ENCODE data around the gene CXorf49B.

DNA sequence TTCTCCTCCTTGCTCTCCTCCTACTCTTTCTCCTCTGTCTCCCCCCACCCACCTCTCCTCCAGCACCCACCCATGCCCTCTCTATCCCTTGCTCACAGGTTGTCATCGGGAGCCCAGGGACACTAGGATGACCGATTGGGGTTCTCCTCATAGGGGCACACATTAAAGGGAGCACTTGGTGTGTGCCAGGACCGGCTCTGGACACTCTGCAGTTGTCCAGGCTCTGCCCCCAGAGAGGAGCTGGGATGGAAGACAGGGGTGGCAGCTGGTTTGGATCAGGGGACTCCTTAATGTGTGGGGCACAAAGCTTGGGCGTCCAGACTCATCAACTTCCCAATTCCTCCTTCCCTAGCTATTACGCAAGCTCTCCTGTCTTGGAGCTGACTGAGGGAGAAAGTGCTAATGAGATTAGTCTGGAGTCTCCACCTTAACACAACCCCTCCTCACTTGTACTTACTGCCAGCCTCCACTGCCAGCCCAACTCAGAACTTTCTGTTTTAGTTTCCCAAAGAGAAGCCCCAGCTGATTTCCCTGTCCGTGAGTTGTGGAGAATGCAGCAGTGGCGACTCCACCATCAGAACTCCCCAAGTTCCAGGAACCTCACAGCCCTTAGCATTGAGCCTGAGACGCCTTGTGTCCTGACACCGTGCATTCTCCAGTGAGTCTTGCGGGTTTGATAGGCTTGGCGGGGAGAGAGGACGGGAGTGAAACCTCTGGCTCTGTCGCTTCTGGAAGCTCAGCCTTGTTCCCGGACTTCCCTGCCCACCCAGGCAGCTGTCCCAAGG lies 52.2 kb downstream of the CXorf49B start:
- TF ChIP-seq, protein P1, sequence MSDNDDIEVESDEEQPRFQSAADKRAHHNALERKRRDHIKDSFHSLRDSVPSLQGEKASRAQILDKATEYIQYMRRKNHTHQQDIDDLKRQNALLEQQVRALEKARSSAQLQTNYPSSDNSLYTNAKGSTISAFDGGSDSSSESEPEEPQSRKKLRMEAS (IDR thresholded peaks at IDR 0.05; ENCODE audit: low read depth, low read length) = no peak
- TF ChIP-seq POLR2A (IDR thresholded peaks at IDR 0.05; ENCODE audit: low read depth, low read length) (no peak), POLR2AphosphoS5 (IDR thresholded peaks at IDR 0.05; ENCODE audit: low read length) (no peak), EED (IDR thresholded peaks at IDR 0.05; ENCODE audit: low read depth) (no peak), SMC3 (IDR thresholded peaks at IDR 0.05; ENCODE audit: borderline replicate concordance, low read length) (no peak)
- TF ChIP-seq, protein P2, sequence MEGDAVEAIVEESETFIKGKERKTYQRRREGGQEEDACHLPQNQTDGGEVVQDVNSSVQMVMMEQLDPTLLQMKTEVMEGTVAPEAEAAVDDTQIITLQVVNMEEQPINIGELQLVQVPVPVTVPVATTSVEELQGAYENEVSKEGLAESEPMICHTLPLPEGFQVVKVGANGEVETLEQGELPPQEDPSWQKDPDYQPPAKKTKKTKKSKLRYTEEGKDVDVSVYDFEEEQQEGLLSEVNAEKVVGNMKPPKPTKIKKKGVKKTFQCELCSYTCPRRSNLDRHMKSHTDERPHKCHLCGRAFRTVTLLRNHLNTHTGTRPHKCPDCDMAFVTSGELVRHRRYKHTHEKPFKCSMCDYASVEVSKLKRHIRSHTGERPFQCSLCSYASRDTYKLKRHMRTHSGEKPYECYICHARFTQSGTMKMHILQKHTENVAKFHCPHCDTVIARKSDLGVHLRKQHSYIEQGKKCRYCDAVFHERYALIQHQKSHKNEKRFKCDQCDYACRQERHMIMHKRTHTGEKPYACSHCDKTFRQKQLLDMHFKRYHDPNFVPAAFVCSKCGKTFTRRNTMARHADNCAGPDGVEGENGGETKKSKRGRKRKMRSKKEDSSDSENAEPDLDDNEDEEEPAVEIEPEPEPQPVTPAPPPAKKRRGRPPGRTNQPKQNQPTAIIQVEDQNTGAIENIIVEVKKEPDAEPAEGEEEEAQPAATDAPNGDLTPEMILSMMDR (IDR thresholded peaks at IDR 0.05 in 2 of 3, conservative IDR thresholded peaks at IDR 0.05 in 1 of 3; ENCODE audit: control insufficient read depth in 2 of 3, extremely low read depth in 1 of 3, insufficient read depth in 1 of 3, low read depth in 3 of 3, low read length in 3 of 3) = no peak

Measured in GM12878 (cell line).